ENCODE results near the gene PRKCH. TPM values are rescaled to one million over a fixed set of nuclear protein-coding genes. Genes with fewer than 3 reads are reported as not detected.

Gene PRKCH
- total and polyA plus RNA-seq, 10 of the 15 experiments (the other 5 are each of a cell fraction or from before 2014, with no cell fraction given) = 10.7 to 140 (median 33.2) TPM

DNA sequence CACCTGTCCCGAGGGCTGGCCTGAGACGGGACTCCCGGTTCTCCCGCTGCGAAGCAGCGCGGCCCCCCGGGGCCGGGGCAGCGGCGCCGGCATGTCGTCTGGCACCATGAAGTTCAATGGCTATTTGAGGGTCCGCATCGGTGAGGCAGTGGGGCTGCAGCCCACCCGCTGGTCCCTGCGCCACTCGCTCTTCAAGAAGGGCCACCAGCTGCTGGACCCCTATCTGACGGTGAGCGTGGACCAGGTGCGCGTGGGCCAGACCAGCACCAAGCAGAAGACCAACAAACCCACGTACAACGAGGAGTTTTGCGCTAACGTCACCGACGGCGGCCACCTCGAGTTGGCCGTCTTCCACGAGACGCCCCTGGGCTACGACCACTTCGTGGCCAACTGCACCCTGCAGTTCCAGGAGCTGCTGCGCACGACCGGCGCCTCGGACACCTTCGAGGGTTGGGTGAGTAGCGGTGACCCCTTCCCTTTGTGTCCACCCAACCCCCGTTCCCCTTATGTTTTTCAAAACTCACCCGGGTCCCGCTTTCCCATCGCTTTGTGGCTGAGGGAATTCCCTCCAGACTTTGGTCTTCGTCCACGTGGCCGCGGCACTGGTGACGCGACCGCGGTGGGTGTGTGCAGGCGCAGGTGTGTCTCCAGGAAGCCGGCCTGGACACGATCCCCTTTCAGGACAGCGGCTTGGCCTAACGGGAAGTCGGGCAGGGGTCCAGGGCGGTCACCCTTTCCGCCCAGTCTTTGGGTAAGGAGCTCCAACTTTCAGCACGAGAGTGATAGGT lies 826 bp downstream of the PRKCH start:
- H3K4me2 ChIP-seq (ENCODE audit: control insufficient read depth, insufficient read depth) = peak overlapping the region; percentile 83
- no peaks in the 10 kb centered on the region; a peak in 1 of 4 replicates for H3K36me3 ChIP-seq (ENCODE audit: control insufficient read depth in 2 of 2, insufficient read depth in 2 of 2, low read length in 1 of 2)
- in situ Hi-C loops (cut with MboI) (loop anchor here (25.0 kb wide), 1 partner anchor 115 kb away; no protein-coding TSS in a partner anchor), intact Hi-C loops (cut with micrococcal nuclease; ENCODE audit: unreplicated experiment) (loop anchor here (1.0 to 5.0 kb wide), 3 partner anchors 67 to 440 kb away; partner anchors contain the start of gene SNAPC1)
- H3K79me2 ChIP-seq (ENCODE audit: control insufficient read depth, insufficient read depth, low read length) = peaks cover 61% of the 10 kb centered on the region
- peak overlapping the region; percentile 91 for H3K9ac ChIP-seq (ENCODE audit: control insufficient read depth, insufficient read depth, low read length)
- H3K4me1 ChIP-seq (ENCODE audit: control insufficient read depth, insufficient read depth, low read length) = peaks cover 6% of the 10 kb centered on the region; the same call in 1 of the 2 replicates
- H3K4me3 ChIP-seq = peak overlapping the region; percentile 95
- ChIA-PET CTCF (interaction anchor here (0.6 to 3.2 kb wide), 15 partner anchors 10 to 138 kb away, joined by 3 to 19 read pairs (median 4); no protein-coding TSS in a partner anchor), RAD21 (ENCODE audit: unreplicated experiment) (interaction anchor here (0.7 to 6.9 kb wide), 21 partner anchors 11 to 181 kb away, joined by 3 to 62 read pairs (median 6); no protein-coding TSS in a partner anchor), POLR2A (interaction anchor here (0.8 to 4.7 kb wide), 14 partner anchors 10 to 149 kb away, joined by 3 to 38 read pairs (median 5); no protein-coding TSS in a partner anchor), SMC1A (ENCODE audit: uncharacterized antibody, unreplicated experiment) (interaction anchor here (0.6 to 6.4 kb wide), 21 partner anchors 8 to 133 kb away, joined by 3 to 64 read pairs (median 4); no protein-coding TSS in a partner anchor)
- under 1% methylated on average over 63 of the region's 63 CpGs for WGBS (ENCODE audit: insufficient coverage, insufficient replicate concordance, low lambda C conversion rate, missing lambda C conversion rate)
- FAIRE-seq (no peak), ATAC-seq (peak; percentile 29), DNase-seq (ENCODE audit: low read depth, low spot score) (no peak)
- H4K20me1 ChIP-seq (ENCODE audit: control insufficient read depth, insufficient read depth) = no peaks in the 10 kb centered on the region
- no peaks in the 10 kb centered on the region; a peak in 1 of 4 replicates for H3K27me3 ChIP-seq (replicated peaks in 1 of 2; ENCODE audit: control insufficient read depth in 2 of 2, insufficient read depth in 2 of 2, low read length in 1 of 2)
- peaks cover 6% of the 10 kb centered on the region; the same call in 2 of the 3 replicates for H3K9me3 ChIP-seq (replicated peaks; ENCODE audit: control insufficient read depth, insufficient read depth, low read length)
- H2AFZ ChIP-seq (ENCODE audit: control insufficient read depth, low read depth, low read length) = peak overlapping the region; percentile 66
- BruUV-seq (replicated peaks) = no TSS peak
- H3K27ac ChIP-seq (ENCODE audit: control insufficient read depth, insufficient read depth) = peak overlapping the region; percentile 80
- TF ChIP-seq IKZF2 (IDR thresholded peaks at IDR 0.05) (peak; percentile 37 to 48; a peak in 3 of 4 replicates), SREBF1 (IDR thresholded peaks at IDR 0.05; ENCODE audit: low read length) (no peak), LARP7 (IDR thresholded peaks at IDR 0.05) (peak; percentile 37; the same call in 1 of the 2 replicates), BACH1 (IDR thresholded peaks at IDR 0.05; ENCODE audit: borderline replicate concordance) (no peak), RBBP5 (conservative IDR thresholded peaks at IDR 0.05) (no peak), POLR2A (IDR thresholded peaks at IDR 0.05; ENCODE audit: low read depth, low read length) (no peak), SP1 (IDR thresholded peaks at IDR 0.05; ENCODE audit: low read depth, low read length) (no peak), MXI1 (IDR thresholded peaks at IDR 0.05; ENCODE audit: low read depth, low read length) (peak; percentile 54; the same call in 1 of the 2 replicates), ESRRA (IDR thresholded peaks at IDR 0.05; ENCODE audit: low read length) (no peak), CHD2 (IDR thresholded peaks at IDR 0.05; ENCODE audit: borderline replicate concordance, low read depth, low read length) (0 out of 2 replicates have a peak, but pooled peaks have one; percentile 18), SUZ12 (IDR thresholded peaks at IDR 0.05; ENCODE audit: unreplicated experiment) (no peak), GABPA (IDR thresholded peaks at IDR 0.05; ENCODE audit: low read depth) (no peak), NKRF (conservative IDR thresholded peaks at IDR 0.05) (peak; percentile 1), TCF3 (IDR thresholded peaks at IDR 0.05; ENCODE audit: borderline replicate concordance, insufficient read depth, low read depth, low read length) (peak; percentile 55; the same call in 1 of the 2 replicates), ZZZ3 (IDR thresholded peaks at IDR 0.05; ENCODE audit: control insufficient read depth, insufficient read length, low read depth) (no peak), TARDBP (IDR thresholded peaks at IDR 0.05; ENCODE audit: borderline replicate concordance) (no peak)
- TF ChIP-seq, protein P1, sequence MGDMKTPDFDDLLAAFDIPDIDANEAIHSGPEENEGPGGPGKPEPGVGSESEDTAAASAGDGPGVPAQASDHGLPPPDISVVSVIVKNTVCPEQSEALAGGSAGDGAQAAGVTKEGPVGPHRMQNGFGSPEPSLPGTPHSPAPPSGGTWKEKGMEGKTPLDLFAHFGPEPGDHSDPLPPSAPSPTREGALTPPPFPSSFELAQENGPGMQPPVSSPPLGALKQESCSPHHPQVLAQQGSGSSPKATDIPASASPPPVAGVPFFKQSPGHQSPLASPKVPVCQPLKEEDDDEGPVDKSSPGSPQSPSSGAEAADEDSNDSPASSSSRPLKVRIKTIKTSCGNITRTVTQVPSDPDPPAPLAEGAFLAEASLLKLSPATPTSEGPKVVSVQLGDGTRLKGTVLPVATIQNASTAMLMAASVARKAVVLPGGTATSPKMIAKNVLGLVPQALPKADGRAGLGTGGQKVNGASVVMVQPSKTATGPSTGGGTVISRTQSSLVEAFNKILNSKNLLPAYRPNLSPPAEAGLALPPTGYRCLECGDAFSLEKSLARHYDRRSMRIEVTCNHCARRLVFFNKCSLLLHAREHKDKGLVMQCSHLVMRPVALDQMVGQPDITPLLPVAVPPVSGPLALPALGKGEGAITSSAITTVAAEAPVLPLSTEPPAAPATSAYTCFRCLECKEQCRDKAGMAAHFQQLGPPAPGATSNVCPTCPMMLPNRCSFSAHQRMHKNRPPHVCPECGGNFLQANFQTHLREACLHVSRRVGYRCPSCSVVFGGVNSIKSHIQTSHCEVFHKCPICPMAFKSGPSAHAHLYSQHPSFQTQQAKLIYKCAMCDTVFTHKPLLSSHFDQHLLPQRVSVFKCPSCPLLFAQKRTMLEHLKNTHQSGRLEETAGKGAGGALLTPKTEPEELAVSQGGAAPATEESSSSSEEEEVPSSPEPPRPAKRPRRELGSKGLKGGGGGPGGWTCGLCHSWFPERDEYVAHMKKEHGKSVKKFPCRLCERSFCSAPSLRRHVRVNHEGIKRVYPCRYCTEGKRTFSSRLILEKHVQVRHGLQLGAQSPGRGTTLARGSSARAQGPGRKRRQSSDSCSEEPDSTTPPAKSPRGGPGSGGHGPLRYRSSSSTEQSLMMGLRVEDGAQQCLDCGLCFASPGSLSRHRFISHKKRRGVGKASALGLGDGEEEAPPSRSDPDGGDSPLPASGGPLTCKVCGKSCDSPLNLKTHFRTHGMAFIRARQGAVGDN (IDR thresholded peaks at IDR 0.05) = 0 out of 2 replicates have a peak, but pooled peaks have one; percentile 33

Data from GM12878 (cell line).